Measurements from ENCODE around the gene COL6A3.

- TF ChIP-seq CTCF (conservative IDR thresholded peaks at IDR 0.05) (no peak), ZFX (IDR thresholded peaks at IDR 0.05) (no peak)
Measured at GRCh38 chr2:237393523-237393922, 20.4 kb downstream of the COL6A3 start.
